Panc1 (cell line): ENCODE measurements around the gene C12orf56. TPM values are rescaled to one million over a fixed set of nuclear protein-coding genes. Genes with fewer than 3 reads are reported as not detected.

Experiments
- ATAC-seq: fragments of 200-7000 bp; cut with Tn5 transposase; 2 replicates; pipeline ENCODE4 v1.9.1; 2020; ENCODE audit warnings: mild to moderate bottlenecking, moderate library complexity
- BruUV-seq: library from RNA; stranded (reverse); fragments of 400-500 nt; replicated peaks from 2 replicates; lab custom pipeline; 2021; lab: Mats Ljungman, UMichigan
- CTCF ChIA-PET: fragments of 300-600 bp; sonication (Branson Sonifier 250); formaldehyde crosslinking; loops from one replicate; lab custom pipeline; 2022; ENCODE audit warnings: antibody characterized with exemption; lab: Charles Lee
- POLR2A ChIA-PET: fragments of 300-600 bp; sonication (Branson Sonifier 250); formaldehyde crosslinking; loops from one replicate; lab custom pipeline; 2022; ENCODE audit warnings: antibody characterized with exemption; lab: Charles Lee
- DNase-seq: peaks from one replicate; pipeline ENCODE4 v3.0.0-alpha.2; 2010; ENCODE audit warnings: low read depth, low spot score
- H3K27ac ChIP-seq: 2 replicates; pipeline ENCODE4 v1.5.1; 2011; ENCODE audit warnings: mild to moderate bottlenecking, low read length, inconsistent platforms
- H3K27me3 ChIP-seq: fragments of 200-500 bp; sonication (Bioruptor generic); 2 replicates; pipeline ENCODE4 v1.6.0; 2014; ENCODE audit warnings: low read length, inconsistent platforms; ENCODE audit not compliant: control insufficient read depth, insufficient read depth
- H3K36me3 ChIP-seq: fragments of 200-500 bp; sonication (Bioruptor generic); 2 replicates; pipeline ENCODE4 v1.5.1; 2014; ENCODE audit warnings: inconsistent platforms, mild to moderate bottlenecking, low read length, moderate library complexity; ENCODE audit not compliant: control insufficient read depth, insufficient read depth
- H3K4me1 ChIP-seq: 2 replicates; pipeline ENCODE4 v1.5.1; 2011; ENCODE audit warnings: inconsistent platforms, mild to moderate bottlenecking, low read length, moderate library complexity; ENCODE audit not compliant: control insufficient read depth, insufficient read depth
- H3K4me3 ChIP-seq, 2 experiments: 2 replicates each; pipeline ENCODE4 v1.5.1; 2011 to 2012; ENCODE audit warnings: low read depth in 2 of 2, low read length in 2 of 2, mild to moderate bottlenecking in 2 of 2, inconsistent platforms in 1 of 2, moderate library complexity in 1 of 2
- H3K9me3 ChIP-seq: fragments of 200-500 bp; sonication (Bioruptor generic); 2 replicates; pipeline ENCODE4 v1.5.1; 2014; ENCODE audit warnings: low read depth, mild to moderate bottlenecking, inconsistent platforms, low read length, moderate library complexity; ENCODE audit not compliant: control insufficient read depth, insufficient read depth
- CTCF ChIP-seq: fragments of 450-650 bp; IDR thresholded peaks from 2 replicates; pipeline ENCODE4 v1.5.1; 2017; ENCODE audit warnings: mild to moderate bottlenecking
- POLR2AphosphoS5 ChIP-seq: IDR thresholded peaks from 2 replicates; pipeline ENCODE4 v1.6.1; 2012; ENCODE audit warnings: mild to moderate bottlenecking, low read depth, low read length, moderate library complexity
- REST ChIP-seq, 2 experiments: IDR thresholded peaks; 2 replicates each; pipeline ENCODE4 v1.6.1; 2011 to 2012; ENCODE audit warnings: low read depth in 2 of 2, control low read depth in 1 of 2, low read length in 1 of 2, mild to moderate bottlenecking in 1 of 2, moderate library complexity in 1 of 2; ENCODE audit not compliant: insufficient read depth in 1 of 2
- SIN3A ChIP-seq: IDR thresholded peaks from 2 replicates; pipeline ENCODE4 v1.6.1; 2012; ENCODE audit warnings: low read depth, mild to moderate bottlenecking, low read length, moderate library complexity, borderline replicate concordance; ENCODE audit not compliant: insufficient read depth
- TCF7L2 ChIP-seq: IDR thresholded peaks from 2 replicates; pipeline ENCODE4 v1.6.1; 2011; ENCODE audit warnings: mild to moderate bottlenecking, low read depth, low read length, inconsistent platforms
- in situ Hi-C: cut with HindIII; loops from 2 replicates; pipeline ENCODE4 v1.10.0; 2016; ENCODE audit warnings: low sequenced_read_pairs, low pct_unique_long_range_greater_than_20kb
- intact Hi-C: fragments of 100-400 bp; cut with micrococcal nuclease; formaldehyde crosslinking; loops from one replicate; pipeline ENCODE4 v1.10.0; 2022; ENCODE audit not compliant: unreplicated experiment
- total RNA-seq: library from RNA; stranded (reverse); gene quantifications from one replicate; pipeline ENCODE4 v1.2.1, GENCODE V29; 2021; ENCODE audit not compliant: unreplicated experiment

Gene C12orf56
- total RNA-seq, 1 experiment from 2014 or later, result 2.8 TPM

GRCh38 chr12:64335886-64336466, 54.6 kb downstream of the C12orf56 start:
- POLR2A ChIA-PET, result no interaction called here

DNA sequence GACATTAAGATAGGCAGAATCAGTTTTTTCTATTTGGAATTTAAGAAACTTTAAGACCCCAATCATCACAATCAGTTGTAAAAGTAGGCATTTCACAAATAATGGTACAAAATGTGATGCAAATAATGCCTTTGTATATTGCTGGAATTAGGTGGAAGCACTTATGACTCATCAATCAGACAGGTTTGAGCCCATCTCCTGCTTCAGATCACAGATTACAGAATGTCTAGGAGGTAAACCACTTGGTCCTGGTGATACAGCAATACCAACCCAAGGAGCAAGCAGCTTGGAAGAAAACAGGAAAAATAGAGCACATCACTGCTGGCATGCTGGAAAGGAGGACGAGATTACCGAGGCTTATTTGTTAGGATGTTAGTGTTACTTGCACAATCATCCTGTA, 57.6 kb downstream of the C12orf56 start:
- no peak overlapping the region for H3K27ac ChIP-seq
- in situ Hi-C loops (no loop called here), intact Hi-C loops (no loop called here)
- H3K27me3 ChIP-seq, result no peaks in the 10 kb centered on the region
- CTCF ChIA-PET, result no interaction called here
- ATAC-seq (no peak), DNase-seq (no peak)
- H3K9me3 ChIP-seq, result no peaks in the 10 kb centered on the region
- no peak for TF ChIP-seq CTCF
- TF ChIP-seq POLR2AphosphoS5, result no peak
- TF ChIP-seq TCF7L2, result no peak
- TF ChIP-seq SIN3A, result no peak
- no peak for TF ChIP-seq REST (IDR thresholded peaks at IDR 0.05; ENCODE audit: insufficient read depth in 1 of 2, low read depth in 2 of 2, low read length in 1 of 2)
- H3K4me3 ChIP-seq, result no peak overlapping the region
- BruUV-seq, result no TSS peak
- H3K4me1 ChIP-seq, result no peaks in the 10 kb centered on the region
- H3K36me3 ChIP-seq, result no peaks in the 10 kb centered on the region
- POLR2A ChIA-PET, result no interaction called here

More at GRCh38 chr12:64335886-64336466, 54.6 kb downstream of the C12orf56 start:
- DNase-seq (no peak), ATAC-seq (no peak)
- intact Hi-C loops (no loop called here), in situ Hi-C loops (no loop called here)
- H3K4me3 ChIP-seq, result no peak overlapping the region
- H3K27ac ChIP-seq, result no peak overlapping the region
- BruUV-seq, result no TSS peak
- H3K9me3 ChIP-seq, result no peaks in the 10 kb centered on the region
- no peaks in the 10 kb centered on the region for H3K4me1 ChIP-seq
- no peaks in the 10 kb centered on the region for H3K27me3 ChIP-seq
- CTCF ChIA-PET, result no interaction called here
- no peaks in the 10 kb centered on the region for H3K36me3 ChIP-seq
- TF ChIP-seq TCF7L2, result no peak
- no peak for TF ChIP-seq POLR2AphosphoS5
- TF ChIP-seq SIN3A, result no peak
- no peak for TF ChIP-seq CTCF
- no peak for TF ChIP-seq REST (IDR thresholded peaks at IDR 0.05; ENCODE audit: insufficient read depth in 1 of 2, low read depth in 2 of 2, low read length in 1 of 2)
